HCT116 (cell line): ENCODE measurements around the gene CFAP43.

Source experiments
- POLR2A ChIP-seq: IDR thresholded peaks from 2 replicates; pipeline ENCODE4 v1.7.0; 2011; ENCODE audit warnings: borderline replicate concordance; ENCODE audit not compliant: insufficient read depth, insufficient read length; ENCODE audit errors: extremely low read depth
- TF ChIP-seq, protein P1 (sequence below), 3 experiments: fragments of 200-600 bp in 1 of 3; sonication (generic) in 1 of 3; IDR thresholded peaks in 2 of 3; conservative IDR thresholded peaks in 1 of 3; 2 replicates each; pipeline ENCODE4 v1.5.1; 2012 to 2017; ENCODE audit warnings: low read depth in 2 of 3, low read length in 2 of 3, antibody characterized with exemption in 1 of 3, borderline replicate concordance in 1 of 3, control low read depth in 1 of 3, mild to moderate bottlenecking in 1 of 3, mixed read lengths in 1 of 3, mixed run types in 1 of 3, moderate library complexity in 1 of 3; ENCODE audit not compliant: insufficient read depth in 1 of 3

DNA sequence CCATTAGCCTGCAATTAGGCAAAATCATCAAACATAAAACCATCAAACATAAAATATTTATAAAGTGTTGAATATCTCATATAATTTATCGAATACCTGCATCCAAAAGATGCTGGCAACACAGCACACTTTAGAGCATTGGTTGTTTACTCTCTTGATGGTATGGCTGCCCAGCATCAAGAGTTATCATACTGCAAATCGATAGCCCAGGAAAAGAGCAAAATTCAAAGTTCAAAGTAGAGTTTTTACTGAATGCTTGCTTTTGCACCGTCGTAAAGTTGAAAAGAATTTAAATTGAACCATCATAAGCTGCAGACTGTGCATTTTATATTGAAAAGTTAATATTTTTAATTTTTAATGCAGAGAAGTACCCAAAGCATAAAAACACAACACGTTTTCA lies 32.6 kb upstream of the CFAP43 start:
- TF ChIP-seq, protein P1, sequence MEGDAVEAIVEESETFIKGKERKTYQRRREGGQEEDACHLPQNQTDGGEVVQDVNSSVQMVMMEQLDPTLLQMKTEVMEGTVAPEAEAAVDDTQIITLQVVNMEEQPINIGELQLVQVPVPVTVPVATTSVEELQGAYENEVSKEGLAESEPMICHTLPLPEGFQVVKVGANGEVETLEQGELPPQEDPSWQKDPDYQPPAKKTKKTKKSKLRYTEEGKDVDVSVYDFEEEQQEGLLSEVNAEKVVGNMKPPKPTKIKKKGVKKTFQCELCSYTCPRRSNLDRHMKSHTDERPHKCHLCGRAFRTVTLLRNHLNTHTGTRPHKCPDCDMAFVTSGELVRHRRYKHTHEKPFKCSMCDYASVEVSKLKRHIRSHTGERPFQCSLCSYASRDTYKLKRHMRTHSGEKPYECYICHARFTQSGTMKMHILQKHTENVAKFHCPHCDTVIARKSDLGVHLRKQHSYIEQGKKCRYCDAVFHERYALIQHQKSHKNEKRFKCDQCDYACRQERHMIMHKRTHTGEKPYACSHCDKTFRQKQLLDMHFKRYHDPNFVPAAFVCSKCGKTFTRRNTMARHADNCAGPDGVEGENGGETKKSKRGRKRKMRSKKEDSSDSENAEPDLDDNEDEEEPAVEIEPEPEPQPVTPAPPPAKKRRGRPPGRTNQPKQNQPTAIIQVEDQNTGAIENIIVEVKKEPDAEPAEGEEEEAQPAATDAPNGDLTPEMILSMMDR (IDR thresholded peaks at IDR 0.05 in 2 of 3, conservative IDR thresholded peaks at IDR 0.05 in 1 of 3; ENCODE audit: borderline replicate concordance in 1 of 3, insufficient read depth in 1 of 3, low read depth in 2 of 3, low read length in 2 of 3): no peak
- TF ChIP-seq POLR2A: no peak
